ENCODE results near the gene EGLN2.
"Not testable (repeated sequence)": the region's sequence is repeated elsewhere in the genome, so short reads cannot be mapped to it uniquely, and the experiment has no call there.

Gene EGLN2

GRCh38 chr19:40763963-40764362 lies 35.0 kb upstream of the EGLN2 start:
- Mint-ChIP-seq H3K27me3 (no peaks in the 10 kb centered on the region), H3K27ac (no peak overlapping the region), H3K36me3 (ENCODE audit: low read depth) (peaks cover 100% of the 10 kb centered on the region), H3K9me3 (no peaks in the 10 kb centered on the region), H3K4me3 (no peak overlapping the region), H3K4me1 (ENCODE audit: low read depth) (peaks cover 30% of the 10 kb centered on the region)
- intact Hi-C loops (cut with micrococcal nuclease) = no loop called here

GRCh38 chr19:40766385-40766784 lies 32.6 kb upstream of the EGLN2 start:
- H3K27me3 Mint-ChIP-seq; H3K4me3 Mint-ChIP-seq; intact Hi-C loops (cut with micrococcal nuclease); H3K27ac Mint-ChIP-seq: not testable (repeated sequence)
- Mint-ChIP-seq H3K36me3 (ENCODE audit: low read depth) (peaks cover 100% of the 10 kb centered on the region), H3K4me1 (ENCODE audit: low read depth) (peaks cover 29% of the 10 kb centered on the region), H3K9me3 (peaks cover 10% of the 10 kb centered on the region)

- Mint-ChIP-seq H3K9me3 (peaks cover 10% of the 10 kb centered on the region), H3K27ac (peak overlapping the region; percentile 13), H3K27me3 (no peaks in the 10 kb centered on the region), H3K36me3 (ENCODE audit: low read depth) (peaks cover 87% of the 10 kb centered on the region), H3K4me1 (ENCODE audit: low read depth) (peaks cover 11% of the 10 kb centered on the region), H3K4me3 (no peak overlapping the region)
- intact Hi-C loops (cut with micrococcal nuclease) = no loop called here
These were observed 30.1 kb upstream of the EGLN2 start for GRCh38 chr19:40768869-40769268.

GRCh38 chr19:40771101-40771862 lies 27.7 kb upstream of the EGLN2 start:
- not testable (repeated sequence) for H3K27ac Mint-ChIP-seq, H3K4me3 Mint-ChIP-seq, H3K27me3 Mint-ChIP-seq
- H3K9me3 Mint-ChIP-seq = peaks cover 10% of the 10 kb centered on the region
- intact Hi-C loops (cut with micrococcal nuclease) = loop anchor here (10.0 kb wide), 1 partner anchor 56 kb away; the partner anchor contains the start of genes COQ8B and ITPKC
- H3K4me1 Mint-ChIP-seq (ENCODE audit: low read depth) = peaks cover 30% of the 10 kb centered on the region
- H3K36me3 Mint-ChIP-seq (ENCODE audit: low read depth) = peaks cover 70% of the 10 kb centered on the region

DNA sequence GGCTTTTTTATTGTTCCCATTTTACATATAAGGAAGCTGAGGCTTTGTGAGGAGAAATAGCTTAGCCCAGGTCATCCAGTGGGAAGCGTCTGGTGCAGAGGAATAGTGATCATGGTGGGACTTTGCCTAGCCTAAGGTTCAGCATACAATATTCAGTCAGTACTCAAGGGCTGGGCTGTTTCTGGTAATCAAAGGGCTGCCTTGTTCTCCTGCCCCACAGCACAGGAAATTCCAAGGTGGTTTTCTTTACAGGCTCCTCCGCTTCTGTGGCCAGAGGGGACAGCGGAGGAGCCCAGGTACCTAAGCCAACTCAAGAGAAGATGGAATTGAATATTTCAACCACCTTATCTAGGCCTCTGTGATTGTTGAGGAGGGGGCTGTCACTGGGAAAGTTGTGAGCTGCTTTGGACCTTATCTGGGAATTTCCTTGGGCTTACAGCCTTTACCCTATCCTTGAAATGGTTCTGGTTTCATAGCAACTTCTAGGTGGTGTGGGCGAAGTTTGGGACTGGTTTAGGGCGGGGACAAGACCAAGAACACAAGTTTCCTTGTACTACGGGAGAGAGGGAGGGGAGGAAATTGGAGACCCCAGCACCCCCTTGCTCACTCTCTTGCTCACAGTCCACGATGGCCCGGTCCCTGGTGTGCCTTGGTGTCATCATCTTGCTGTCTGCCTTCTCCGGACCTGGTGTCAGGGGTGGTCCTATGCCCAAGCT lies 23.9 kb upstream of the EGLN2 start, which contains the start of gene MIA:
MIA (plus strand) TSS at position 606 of the 716 bp plus-strand sequence; CDS start at position 628, 22 bp downstream.
- no peak within 1 kb of the TSS for H3K4me3 Mint-ChIP-seq
- intact Hi-C loops (cut with micrococcal nuclease) = loop anchor here (5.0 to 10.0 kb wide), 2 partner anchors 60 to 487 kb away; partner anchors contain the start of genes COQ8B, HNRNPUL1 and ITPKC
- peaks cover 49% of the 10 kb centered on the region for H3K4me1 Mint-ChIP-seq (ENCODE audit: low read depth)
- peaks cover 10% of the 10 kb centered on the region for H3K9me3 Mint-ChIP-seq
- H3K27ac Mint-ChIP-seq = peak within 1 kb of the TSS; percentile 99
- H3K27me3 Mint-ChIP-seq = no peaks in the 10 kb centered on the region
- H3K36me3 Mint-ChIP-seq (ENCODE audit: low read depth) = peaks cover 50% of the 10 kb centered on the region

DNA sequence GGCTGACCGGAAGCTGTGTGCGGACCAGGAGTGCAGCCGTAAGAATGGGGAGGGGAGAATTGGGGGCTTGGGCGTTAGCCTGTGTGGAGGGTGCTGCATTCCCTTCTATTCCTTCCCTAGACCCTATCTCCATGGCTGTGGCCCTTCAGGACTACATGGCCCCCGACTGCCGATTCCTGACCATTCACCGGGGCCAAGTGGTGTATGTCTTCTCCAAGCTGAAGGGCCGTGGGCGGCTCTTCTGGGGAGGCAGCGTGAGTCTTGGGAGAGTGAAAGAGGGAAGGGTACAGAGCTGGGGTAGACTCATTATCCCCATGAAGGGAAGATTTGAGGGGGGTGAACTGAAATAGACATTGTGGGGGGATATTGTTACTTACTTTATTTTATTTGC lies 23.4 kb upstream of the EGLN2 start:
- H3K4me1 Mint-ChIP-seq (ENCODE audit: low read depth) = peaks cover 51% of the 10 kb centered on the region
- H3K27me3 Mint-ChIP-seq = no peaks in the 10 kb centered on the region
- peaks cover 8% of the 10 kb centered on the region for H3K9me3 Mint-ChIP-seq
- H3K36me3 Mint-ChIP-seq (ENCODE audit: low read depth) = peaks cover 50% of the 10 kb centered on the region
- H3K27ac Mint-ChIP-seq = peak overlapping the region; percentile 65
- intact Hi-C loops (cut with micrococcal nuclease) = loop anchor here (5.0 to 10.0 kb wide), 2 partner anchors 61 to 487 kb away; partner anchors contain the start of genes COQ8B, HNRNPUL1 and ITPKC
- no peak overlapping the region for H3K4me3 Mint-ChIP-seq

- Mint-ChIP-seq H3K9me3 (peaks cover under 1% of the 10 kb centered on the region), H3K36me3 (ENCODE audit: low read depth) (peaks cover 50% of the 10 kb centered on the region), H3K27me3 (no peaks in the 10 kb centered on the region), H3K4me1 (ENCODE audit: low read depth) (peaks cover 59% of the 10 kb centered on the region), H3K27ac (peak overlapping the region; percentile 99), H3K4me3 (no peak overlapping the region)
- intact Hi-C loops (cut with micrococcal nuclease) = loop anchor here (5.0 to 10.0 kb wide), 2 partner anchors 62 to 486 kb away; partner anchors contain the start of genes COQ8B, HNRNPUL1 and ITPKC
These were observed 22.6 kb upstream of the EGLN2 start for GRCh38 chr19:40776364-40776763.

GRCh38 chr19:40776932-40777644 lies 21.9 kb upstream of the EGLN2 start:
- peaks cover 64% of the 10 kb centered on the region for H3K4me1 Mint-ChIP-seq (ENCODE audit: low read depth)
- peak overlapping the region; percentile 90 for H3K4me3 Mint-ChIP-seq
- H3K27ac Mint-ChIP-seq = peak overlapping the region; percentile 99
- H3K9me3 Mint-ChIP-seq = no peaks in the 10 kb centered on the region
- no peaks in the 10 kb centered on the region for H3K27me3 Mint-ChIP-seq
- peaks cover 53% of the 10 kb centered on the region for H3K36me3 Mint-ChIP-seq (ENCODE audit: low read depth)
- intact Hi-C loops (cut with micrococcal nuclease) = loop anchor here (1.0 to 10.0 kb wide), 4 partner anchors 21 to 485 kb away; partner anchors contain the start of genes ACTMAP, COQ8B, HNRNPUL1 and ITPKC

GRCh38 chr19:40777645-40777936 lies 21.4 kb upstream of the EGLN2 start:
- intact Hi-C loops (cut with micrococcal nuclease) = loop anchor here (1.0 to 10.0 kb wide), 4 partner anchors 21 to 485 kb away; partner anchors contain the start of genes ACTMAP, COQ8B, HNRNPUL1 and ITPKC
- Mint-ChIP-seq H3K27me3 (no peaks in the 10 kb centered on the region), H3K9me3 (no peaks in the 10 kb centered on the region), H3K4me3 (peak overlapping the region; percentile 90), H3K36me3 (ENCODE audit: low read depth) (peaks cover 53% of the 10 kb centered on the region), H3K27ac (peak overlapping the region; percentile 99), H3K4me1 (ENCODE audit: low read depth) (peaks cover 68% of the 10 kb centered on the region)

GRCh38 chr19:40777937-40778705 lies 20.9 kb upstream of the EGLN2 start, which contains the start of gene RAB4B:
Gene RAB4B (plus strand): TSS chr19:40778247. CDS start chr19:40778376, 129 bp downstream.
- no peaks in the 10 kb centered on the region for H3K27me3 Mint-ChIP-seq
- intact Hi-C loops (cut with micrococcal nuclease) = loop anchor here (1.0 to 10.0 kb wide), 4 partner anchors 20 to 484 kb away; partner anchors contain the start of genes ACTMAP, COQ8B, HNRNPUL1 and ITPKC
- H3K4me1 Mint-ChIP-seq (ENCODE audit: low read depth) = peaks cover 68% of the 10 kb centered on the region
- H3K36me3 Mint-ChIP-seq (ENCODE audit: low read depth) = peaks cover 52% of the 10 kb centered on the region
- peak within 1 kb of the TSS; percentile 99 for H3K27ac Mint-ChIP-seq
- H3K9me3 Mint-ChIP-seq = no peaks in the 10 kb centered on the region
- peak within 1 kb of the TSS; percentile 90 for H3K4me3 Mint-ChIP-seq

GRCh38 chr19:40778706-40779284 lies 20.2 kb upstream of the EGLN2 start:
- no peaks in the 10 kb centered on the region for H3K27me3 Mint-ChIP-seq
- peak overlapping the region; percentile 90 for H3K4me3 Mint-ChIP-seq
- H3K27ac Mint-ChIP-seq = peak overlapping the region; percentile 99
- peaks cover 59% of the 10 kb centered on the region for H3K36me3 Mint-ChIP-seq (ENCODE audit: low read depth)
- H3K4me1 Mint-ChIP-seq (ENCODE audit: low read depth) = peaks cover 66% of the 10 kb centered on the region
- H3K9me3 Mint-ChIP-seq = no peaks in the 10 kb centered on the region
- intact Hi-C loops (cut with micrococcal nuclease) = loop anchor here (5.0 to 10.0 kb wide), 2 partner anchors 64 to 484 kb away; partner anchors contain the start of genes COQ8B, HNRNPUL1 and ITPKC

GRCh38 chr19:40780582-40780981 lies 18.4 kb upstream of the EGLN2 start:
- Mint-ChIP-seq H3K27me3 (no peaks in the 10 kb centered on the region), H3K9me3 (no peaks in the 10 kb centered on the region), H3K4me1 (ENCODE audit: low read depth) (peaks cover 49% of the 10 kb centered on the region), H3K36me3 (ENCODE audit: low read depth) (peaks cover 74% of the 10 kb centered on the region), H3K27ac (peak overlapping the region; percentile 10), H3K4me3 (no peak overlapping the region)
- intact Hi-C loops (cut with micrococcal nuclease) = no loop called here

Data from dendritic cell treated with granulocyte-macrophage colony-stimulating factor and Interleukin-4, amounts not matched to agents 40 ng/mL and 50 ng/mL, for 4 days (primary cell).